MM.1S (cell line): Measurements from ENCODE around the gene BRD1.

Experiments used
- EZH2 ChIP-seq: fragments of 300-600 bp; sonication (generic); optimal IDR thresholded peaks from 2 replicates; pipeline ENCODE3; 2017; ENCODE audit warnings: low read depth, mild to moderate bottlenecking, antibody characterized with exemption, low read length, mixed read lengths
- EZH2phosphoT487 ChIP-seq: fragments of 300-600 bp; sonication (generic); IDR thresholded peaks from 2 replicates; pipeline ENCODE4 v1.6.1; 2018; ENCODE audit warnings: antibody characterized with exemption, low read length
- TF ChIP-seq, protein P1 (sequence below): fragments of 300-600 bp; sonication (generic); IDR thresholded peaks from 2 replicates; pipeline ENCODE4 v1.5.1; 2016; ENCODE audit warnings: antibody characterized with exemption, low read length, mixed read lengths

DNA sequence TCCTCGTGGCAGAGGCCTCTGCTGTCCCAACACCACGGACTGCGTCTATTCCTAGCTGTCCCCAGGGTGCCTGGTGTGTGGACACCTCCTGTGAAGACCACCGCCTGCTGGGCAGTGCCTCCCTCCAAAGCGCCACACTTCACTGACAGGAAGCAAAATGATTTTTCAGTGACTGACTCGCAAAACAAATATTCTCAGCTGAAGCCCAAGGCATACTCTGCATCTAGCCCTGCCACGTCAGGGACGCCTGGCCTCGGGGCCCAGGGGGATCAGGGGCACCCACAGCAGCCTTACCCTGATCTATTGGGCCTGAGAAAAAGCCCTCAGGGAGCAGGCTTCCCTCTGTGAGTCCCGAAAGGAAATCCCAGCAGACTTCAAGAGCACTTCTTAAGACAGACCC lies 2.2 kb downstream of the BRD1 start:
- TF ChIP-seq, protein P1, sequence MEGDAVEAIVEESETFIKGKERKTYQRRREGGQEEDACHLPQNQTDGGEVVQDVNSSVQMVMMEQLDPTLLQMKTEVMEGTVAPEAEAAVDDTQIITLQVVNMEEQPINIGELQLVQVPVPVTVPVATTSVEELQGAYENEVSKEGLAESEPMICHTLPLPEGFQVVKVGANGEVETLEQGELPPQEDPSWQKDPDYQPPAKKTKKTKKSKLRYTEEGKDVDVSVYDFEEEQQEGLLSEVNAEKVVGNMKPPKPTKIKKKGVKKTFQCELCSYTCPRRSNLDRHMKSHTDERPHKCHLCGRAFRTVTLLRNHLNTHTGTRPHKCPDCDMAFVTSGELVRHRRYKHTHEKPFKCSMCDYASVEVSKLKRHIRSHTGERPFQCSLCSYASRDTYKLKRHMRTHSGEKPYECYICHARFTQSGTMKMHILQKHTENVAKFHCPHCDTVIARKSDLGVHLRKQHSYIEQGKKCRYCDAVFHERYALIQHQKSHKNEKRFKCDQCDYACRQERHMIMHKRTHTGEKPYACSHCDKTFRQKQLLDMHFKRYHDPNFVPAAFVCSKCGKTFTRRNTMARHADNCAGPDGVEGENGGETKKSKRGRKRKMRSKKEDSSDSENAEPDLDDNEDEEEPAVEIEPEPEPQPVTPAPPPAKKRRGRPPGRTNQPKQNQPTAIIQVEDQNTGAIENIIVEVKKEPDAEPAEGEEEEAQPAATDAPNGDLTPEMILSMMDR: no peak
- no peak for TF ChIP-seq EZH2phosphoT487
- no peak for TF ChIP-seq EZH2
